Activated CD4-positive, alpha-beta T cell treated with anti-CD3 and anti-CD28 coated beads, Interleukin-2, amount 10 ng/mL, durations not matched to agents 24 days and 14 days (primary cell): ENCODE results near the gene INTS6L. TPM values are rescaled to one million over a fixed set of nuclear protein-coding genes. Genes with fewer than 3 reads are reported as not detected.

Experiments
- DNase-seq: peaks from one replicate; pipeline ENCODE4 v3.0.0; 2022
- H3K27ac Mint-ChIP-seq: one replicate; pipeline ENCODE4 v1.8.0; 2022; ENCODE audit warnings: mild to moderate bottlenecking, mixed read lengths
- H3K27me3 Mint-ChIP-seq: one replicate; pipeline ENCODE4 v1.8.0; 2022; ENCODE audit warnings: mixed read lengths
- H3K36me3 Mint-ChIP-seq: one replicate; pipeline ENCODE4 v1.8.0; 2022; ENCODE audit warnings: low read depth, mild to moderate bottlenecking, mixed read lengths
- H3K4me1 Mint-ChIP-seq: one replicate; pipeline ENCODE4 v1.8.0; 2021; ENCODE audit warnings: mixed read lengths
- H3K4me3 Mint-ChIP-seq: one replicate; pipeline ENCODE4 v1.8.0; 2022; ENCODE audit warnings: mild to moderate bottlenecking, moderate library complexity, mixed read lengths
- H3K9me3 Mint-ChIP-seq: one replicate; pipeline ENCODE4 v1.8.0; 2021; ENCODE audit warnings: mixed read lengths
- intact Hi-C: fragments of 100-400 bp; cut with micrococcal nuclease; formaldehyde crosslinking; loops from one replicate; pipeline ENCODE4 v1.15.1; 2023
- total RNA-seq: library from RNA; stranded (reverse); gene quantifications from 2 replicates; pipeline ENCODE4 v1.2.3, GENCODE V29; 2022

Gene INTS6L
- total RNA-seq, 1 donor from 2014 or later = 35.7 TPM

DNA sequence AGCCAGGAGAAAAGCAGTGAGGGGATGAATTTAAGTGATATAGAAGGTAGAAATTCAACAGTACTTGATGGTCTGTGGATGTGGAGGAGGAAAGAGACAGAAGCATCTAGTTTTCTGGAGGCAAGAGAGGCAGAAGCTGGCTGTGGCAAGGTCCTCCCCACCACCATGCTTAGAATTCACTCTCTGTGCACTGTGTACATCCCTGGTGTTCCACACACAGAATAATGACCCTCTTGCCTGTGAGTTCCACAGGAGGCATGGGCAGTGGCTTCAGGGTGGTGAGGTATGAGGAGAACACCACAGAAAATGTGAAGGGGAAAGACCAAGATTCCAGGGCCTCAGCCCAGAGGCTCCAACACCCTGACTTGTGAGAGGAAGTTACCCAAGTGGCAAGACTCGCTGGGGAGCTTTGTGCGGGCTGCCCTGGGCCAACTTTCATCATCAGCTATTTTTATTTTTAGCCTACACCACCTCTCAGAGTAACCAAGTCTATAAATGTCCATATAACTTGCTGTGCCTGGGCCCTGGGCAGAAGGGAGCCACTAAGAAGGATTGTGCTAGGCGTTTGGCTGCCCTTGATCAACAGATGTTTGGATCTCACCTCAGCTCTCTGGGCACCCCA lies 7.8 kb upstream of the INTS6L start:
- no peak overlapping the region for H3K27ac Mint-ChIP-seq
- no peaks in the 10 kb centered on the region for H3K36me3 Mint-ChIP-seq
- no peak for DNase-seq
- H3K4me1 Mint-ChIP-seq = no peaks in the 10 kb centered on the region
- H3K9me3 Mint-ChIP-seq = no peaks in the 10 kb centered on the region
- H3K27me3 Mint-ChIP-seq = no peaks in the 10 kb centered on the region
- intact Hi-C loops = no loop called here
- no peak overlapping the region for H3K4me3 Mint-ChIP-seq

DNA sequence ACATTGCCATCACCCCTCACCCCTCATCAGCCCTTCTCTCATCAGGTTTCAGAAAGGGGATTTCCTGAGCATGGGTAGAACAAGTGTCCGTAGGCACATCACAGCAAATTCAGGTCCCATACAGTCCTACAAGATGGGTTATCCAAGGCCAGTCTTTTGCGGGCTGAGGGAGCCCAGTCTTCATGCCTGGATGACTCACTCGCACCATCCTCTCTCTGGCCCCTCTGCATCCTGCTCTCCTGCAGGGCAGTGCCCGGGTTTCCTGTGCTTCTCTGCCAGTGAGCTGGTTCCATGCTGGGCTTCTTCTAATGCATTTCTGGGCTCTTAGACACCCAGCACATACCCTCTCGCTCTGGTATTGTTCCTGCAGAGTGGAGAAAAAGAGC lies 7.3 kb upstream of the INTS6L start:
- no peak overlapping the region for H3K4me3 Mint-ChIP-seq
- no peak for DNase-seq
- H3K36me3 Mint-ChIP-seq = no peaks in the 10 kb centered on the region
- no peaks in the 10 kb centered on the region for H3K9me3 Mint-ChIP-seq
- no peaks in the 10 kb centered on the region for H3K4me1 Mint-ChIP-seq
- intact Hi-C loops = no loop called here
- no peak overlapping the region for H3K27ac Mint-ChIP-seq
- no peaks in the 10 kb centered on the region for H3K27me3 Mint-ChIP-seq

DNA sequence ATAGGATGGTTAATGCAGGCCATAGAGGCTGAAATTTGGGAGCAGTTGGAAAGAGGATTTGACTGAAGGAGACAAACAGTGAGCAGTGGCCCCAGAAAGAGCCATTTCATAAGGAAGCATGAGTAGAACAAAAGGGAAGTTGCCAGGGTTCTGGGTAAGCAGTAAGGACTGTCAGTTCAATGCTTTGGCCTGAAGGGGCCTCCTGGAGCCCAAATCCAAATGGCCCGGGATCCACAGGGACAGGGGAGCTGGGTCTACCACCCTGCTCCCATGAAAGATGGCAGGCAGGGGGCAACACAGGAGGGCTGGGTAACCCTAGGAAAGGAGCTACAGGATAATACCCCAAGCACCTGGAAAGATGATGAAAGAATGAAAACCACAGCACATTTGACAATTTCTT lies 4.1 kb upstream of the INTS6L start:
- no peak for DNase-seq
- Mint-ChIP-seq H3K4me1 (peaks cover 7% of the 10 kb centered on the region), H3K36me3 (peaks cover 3% of the 10 kb centered on the region), H3K9me3 (no peaks in the 10 kb centered on the region), H3K4me3 (no peak overlapping the region), H3K27ac (no peak overlapping the region), H3K27me3 (no peaks in the 10 kb centered on the region)
- intact Hi-C loops = no loop called here

DNA sequence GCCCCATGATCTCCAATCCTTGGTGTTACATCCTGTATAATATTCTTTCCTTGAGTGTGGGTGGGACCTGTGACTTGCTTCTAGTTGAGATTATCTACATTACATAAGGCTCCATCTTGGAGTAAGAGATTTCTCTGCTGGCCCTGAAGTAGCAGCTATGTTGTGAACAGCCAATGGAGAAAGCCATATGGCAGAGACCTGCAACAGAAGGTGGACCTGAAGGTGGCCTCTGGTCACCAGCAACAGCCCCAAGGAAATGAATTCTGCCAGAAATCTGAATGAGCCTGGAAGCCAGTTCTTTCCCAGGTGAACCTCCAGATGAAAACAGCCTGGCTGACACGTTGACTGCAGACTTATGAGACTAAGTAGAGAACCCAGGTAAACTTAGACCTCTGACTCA lies 2.3 kb upstream of the INTS6L start:
- DNase-seq = no peak
- Mint-ChIP-seq H3K4me3 (no peak overlapping the region), H3K27ac (no peak overlapping the region), H3K4me1 (peaks cover 9% of the 10 kb centered on the region), H3K36me3 (peaks cover 11% of the 10 kb centered on the region), H3K27me3 (no peaks in the 10 kb centered on the region), H3K9me3 (no peaks in the 10 kb centered on the region)
- intact Hi-C loops = no loop called here

DNA sequence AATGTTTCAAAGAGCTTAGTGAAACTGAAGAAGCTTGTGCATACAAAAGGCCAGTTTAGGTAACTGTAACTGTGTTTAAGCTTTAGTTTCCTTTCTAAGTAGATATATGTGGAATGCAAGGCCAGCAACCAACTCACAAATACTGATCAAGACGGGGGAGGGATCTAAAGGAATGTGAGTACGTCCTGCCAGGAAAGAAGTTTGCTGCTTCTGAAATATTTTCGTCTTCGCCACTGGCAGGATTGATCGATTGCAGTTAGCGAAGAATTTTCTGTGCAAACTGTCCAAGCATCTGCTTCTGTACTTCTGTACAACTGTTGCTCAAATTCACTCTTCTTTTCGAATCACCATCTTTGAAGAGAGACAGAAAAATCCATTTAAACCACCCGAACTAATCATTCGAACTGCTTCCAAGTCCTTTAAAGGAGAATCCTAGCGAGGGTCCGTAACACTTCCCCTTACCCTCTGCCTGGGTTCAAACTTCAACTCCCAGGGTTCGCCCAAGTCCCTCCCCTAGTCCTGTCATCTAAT lies 373 bp upstream of the INTS6L start:
- Mint-ChIP-seq H3K9me3 (no peaks in the 10 kb centered on the region), H3K27me3 (no peaks in the 10 kb centered on the region), H3K27ac (peak overlapping the region; percentile 97), H3K4me3 (peak overlapping the region; percentile 92), H3K36me3 (peaks cover 16% of the 10 kb centered on the region), H3K4me1 (peaks cover 22% of the 10 kb centered on the region)
- intact Hi-C loops = loop anchor here (1.0 to 10.0 kb wide), 5 partner anchors 32 to 1348 kb away; a partner anchor contains a TSS
- no peak for DNase-seq

DNA sequence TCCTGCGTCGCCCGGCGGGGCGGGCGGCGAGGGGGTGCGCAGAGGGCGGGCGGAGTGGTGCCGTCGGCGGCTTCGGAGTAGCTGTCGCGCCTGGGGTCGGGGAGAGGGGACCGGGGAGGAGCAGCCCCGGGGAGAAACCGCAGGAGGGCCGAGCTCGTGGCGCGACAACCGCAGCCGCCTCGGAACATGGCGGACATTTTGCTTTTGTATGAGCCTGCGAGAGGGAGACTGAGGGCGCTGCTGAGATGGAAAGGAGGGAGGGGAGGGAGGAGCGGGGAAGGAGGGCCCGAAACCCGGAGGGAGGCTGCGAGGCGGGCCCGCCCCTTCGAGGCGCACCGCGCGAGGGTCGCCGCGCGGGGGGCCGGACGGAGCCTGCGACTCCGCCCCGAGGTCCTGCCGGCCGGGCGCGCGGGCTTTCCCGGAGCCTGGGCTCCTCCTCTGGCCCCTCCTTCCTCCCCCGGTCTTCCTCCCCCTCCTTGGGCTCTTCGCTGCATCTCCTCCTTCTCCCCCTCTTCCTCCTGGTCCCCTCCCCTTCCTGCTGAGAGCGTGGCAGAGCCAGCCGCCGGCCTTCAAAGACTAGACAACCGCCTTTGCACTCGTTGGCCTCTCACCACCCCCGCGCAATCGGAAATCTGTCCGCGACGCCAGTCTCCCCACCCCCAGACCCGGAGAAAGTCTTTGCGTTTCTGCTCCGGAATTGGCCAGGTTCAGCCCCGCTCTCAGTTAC lies 1.1 kb downstream of the INTS6L start:
- intact Hi-C loops = loop anchor here (1.0 to 10.0 kb wide), 6 partner anchors 15 to 1349 kb away; partner anchors contain the start of gene SMIM10L2A
- H3K4me1 Mint-ChIP-seq = peaks cover 31% of the 10 kb centered on the region
- H3K36me3 Mint-ChIP-seq = peaks cover 25% of the 10 kb centered on the region
- peak overlapping the region; percentile 99 for H3K27ac Mint-ChIP-seq
- no peaks in the 10 kb centered on the region for H3K27me3 Mint-ChIP-seq
- no peaks in the 10 kb centered on the region for H3K9me3 Mint-ChIP-seq
- DNase-seq = peak; percentile 94
- peak overlapping the region; percentile 92 for H3K4me3 Mint-ChIP-seq

DNA sequence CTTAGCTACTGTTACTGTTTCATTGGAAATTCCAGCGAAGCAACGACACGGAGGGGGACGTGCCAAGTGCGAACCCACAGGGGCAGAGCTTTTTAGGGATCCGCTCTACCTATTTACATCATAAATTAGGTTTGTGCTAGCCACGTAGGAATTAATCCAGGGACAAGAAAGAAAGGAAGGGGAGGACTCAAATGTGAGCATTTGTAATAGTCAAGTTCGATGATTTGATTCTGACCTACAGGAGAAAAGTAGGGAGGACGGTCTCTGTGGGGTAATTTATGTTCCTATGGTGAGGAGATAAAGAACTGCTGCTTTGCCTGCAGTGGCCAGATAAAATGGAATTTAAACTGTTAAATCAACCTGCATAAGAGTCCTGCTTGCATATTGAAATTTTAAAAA lies 1.7 kb downstream of the INTS6L start:
- Mint-ChIP-seq H3K27ac (peak overlapping the region; percentile 99), H3K27me3 (no peaks in the 10 kb centered on the region), H3K4me1 (peaks cover 33% of the 10 kb centered on the region), H3K9me3 (no peaks in the 10 kb centered on the region), H3K36me3 (peaks cover 27% of the 10 kb centered on the region), H3K4me3 (peak overlapping the region; percentile 92)
- intact Hi-C loops = loop anchor here (1.0 to 10.0 kb wide), 5 partner anchors 15 to 1350 kb away; partner anchors contain the start of gene SMIM10L2A
- no peak for DNase-seq

DNA sequence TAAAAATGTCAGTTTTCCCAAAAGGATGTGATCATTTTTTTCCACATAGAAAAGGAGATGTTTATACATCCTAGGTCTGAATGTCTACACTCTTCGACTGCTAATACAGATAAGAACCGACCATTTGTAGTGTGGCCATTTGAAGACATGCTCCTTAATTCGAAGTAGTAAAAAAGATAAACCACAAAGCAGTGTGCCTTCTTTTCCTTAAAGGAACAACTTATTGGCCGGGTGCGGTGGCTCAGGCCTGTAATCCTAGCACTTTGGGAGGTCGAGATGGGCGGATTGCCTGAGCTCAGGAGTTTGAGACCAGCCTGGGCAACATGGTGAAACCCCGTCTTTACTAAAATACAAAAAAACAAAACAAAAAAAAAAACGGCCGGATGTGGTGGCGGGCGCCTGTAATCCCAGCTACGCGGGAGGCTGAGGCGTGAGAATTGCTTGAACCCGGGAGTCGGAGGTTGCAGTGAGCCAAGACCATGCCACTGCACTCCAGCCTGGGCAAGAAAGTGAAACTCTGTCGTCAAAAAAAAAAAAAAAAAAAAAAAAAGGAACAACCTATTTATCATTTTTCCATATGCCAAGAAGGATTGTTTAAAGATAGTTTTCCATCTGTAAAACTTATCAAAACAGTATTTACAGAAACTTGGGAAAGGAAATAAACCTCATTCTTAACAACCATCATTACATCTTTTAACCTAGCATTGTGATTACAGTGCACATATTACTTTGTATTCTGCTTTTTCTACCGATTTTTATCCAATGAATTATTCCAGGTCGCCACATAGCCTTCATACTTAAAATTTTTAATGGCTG lies 2.6 kb downstream of the INTS6L start:
- Mint-ChIP-seq H3K36me3 (peaks cover 34% of the 10 kb centered on the region), H3K27ac (peak overlapping the region; percentile 99), H3K4me3 (peak overlapping the region; percentile 92), H3K27me3 (no peaks in the 10 kb centered on the region), H3K4me1 (peaks cover 40% of the 10 kb centered on the region), H3K9me3 (no peaks in the 10 kb centered on the region)
- intact Hi-C loops = loop anchor here (1.0 to 10.0 kb wide), 5 partner anchors 14 to 1351 kb away; partner anchors contain the start of gene SMIM10L2A
- no peak for DNase-seq

DNA sequence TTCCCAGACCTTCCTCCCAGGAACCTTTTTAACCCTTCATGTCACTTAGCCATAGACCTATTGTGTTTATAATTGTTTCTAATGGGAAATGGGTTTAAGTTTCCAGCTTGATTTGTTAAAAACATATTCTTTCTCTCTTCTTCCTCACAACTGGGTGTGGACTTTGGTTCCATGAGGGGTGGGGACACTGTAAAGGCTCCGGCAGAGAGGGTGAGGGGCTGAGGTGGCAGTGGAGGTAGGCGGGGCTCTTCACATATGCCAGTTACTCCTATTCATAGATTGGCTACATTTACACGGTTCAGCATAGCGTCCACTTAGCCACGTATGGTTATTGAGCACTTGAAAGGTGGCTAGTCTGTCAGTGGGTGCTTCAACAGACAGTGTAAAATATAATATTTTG lies 7.8 kb downstream of the INTS6L start:
- Mint-ChIP-seq H3K27me3 (no peaks in the 10 kb centered on the region), H3K4me3 (no peak overlapping the region), H3K36me3 (peaks cover 42% of the 10 kb centered on the region), H3K27ac (no peak overlapping the region), H3K4me1 (peaks cover 47% of the 10 kb centered on the region), H3K9me3 (no peaks in the 10 kb centered on the region)
- intact Hi-C loops = loop anchor here (10.0 kb wide), 1 partner anchor 47 kb away; no protein-coding TSS in a partner anchor
- no peak for DNase-seq

DNA sequence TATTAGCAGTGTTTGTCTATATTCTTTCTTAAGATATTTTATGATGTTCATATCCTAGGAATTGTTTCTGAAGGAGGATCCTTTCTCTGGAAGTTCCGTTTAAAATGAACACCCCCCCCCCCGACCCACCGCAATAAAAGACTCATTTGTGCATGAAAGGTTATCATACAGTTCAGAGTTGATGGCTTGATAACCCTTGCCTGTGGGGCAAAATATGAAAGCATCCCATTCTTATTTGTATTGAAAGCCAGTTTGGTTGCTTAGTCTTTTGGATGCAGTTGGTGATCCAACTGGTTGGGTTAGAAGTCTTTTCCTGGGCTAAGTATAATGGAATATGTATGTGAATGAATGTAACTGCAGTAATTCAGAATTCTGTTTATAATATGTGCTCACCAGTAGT lies 8.3 kb downstream of the INTS6L start:
- intact Hi-C loops = loop anchor here (10.0 kb wide), 1 partner anchor 46 kb away; no protein-coding TSS in a partner anchor
- DNase-seq = no peak
- H3K27me3 Mint-ChIP-seq = no peaks in the 10 kb centered on the region
- H3K36me3 Mint-ChIP-seq = peaks cover 39% of the 10 kb centered on the region
- H3K4me3 Mint-ChIP-seq = no peak overlapping the region
- H3K27ac Mint-ChIP-seq = no peak overlapping the region
- H3K9me3 Mint-ChIP-seq = no peaks in the 10 kb centered on the region
- H3K4me1 Mint-ChIP-seq = peaks cover 44% of the 10 kb centered on the region

DNA sequence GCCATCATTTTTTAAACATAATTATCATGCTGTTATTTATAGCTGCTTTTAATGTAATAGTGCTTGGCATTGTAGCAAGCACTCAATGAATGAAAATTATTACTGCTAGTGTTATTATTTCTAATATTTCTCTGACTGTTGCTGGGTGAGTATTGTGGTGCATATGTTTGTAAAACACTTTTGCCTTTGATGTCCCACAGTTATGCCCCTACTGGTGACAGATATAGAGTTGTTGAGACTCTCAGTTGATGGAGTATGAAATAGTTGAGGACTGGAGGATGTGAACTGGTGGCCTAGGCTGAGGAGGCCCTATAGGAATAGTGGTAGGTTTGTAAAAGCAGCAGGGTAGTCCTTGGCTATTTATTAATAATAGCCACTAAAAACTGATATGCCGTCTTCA lies 9.6 kb downstream of the INTS6L start:
- peaks cover 36% of the 10 kb centered on the region for H3K4me1 Mint-ChIP-seq
- no peak for DNase-seq
- H3K27me3 Mint-ChIP-seq = no peaks in the 10 kb centered on the region
- H3K27ac Mint-ChIP-seq = no peak overlapping the region
- H3K4me3 Mint-ChIP-seq = no peak overlapping the region
- H3K9me3 Mint-ChIP-seq = no peaks in the 10 kb centered on the region
- intact Hi-C loops = no loop called here
- peaks cover 40% of the 10 kb centered on the region for H3K36me3 Mint-ChIP-seq

DNA sequence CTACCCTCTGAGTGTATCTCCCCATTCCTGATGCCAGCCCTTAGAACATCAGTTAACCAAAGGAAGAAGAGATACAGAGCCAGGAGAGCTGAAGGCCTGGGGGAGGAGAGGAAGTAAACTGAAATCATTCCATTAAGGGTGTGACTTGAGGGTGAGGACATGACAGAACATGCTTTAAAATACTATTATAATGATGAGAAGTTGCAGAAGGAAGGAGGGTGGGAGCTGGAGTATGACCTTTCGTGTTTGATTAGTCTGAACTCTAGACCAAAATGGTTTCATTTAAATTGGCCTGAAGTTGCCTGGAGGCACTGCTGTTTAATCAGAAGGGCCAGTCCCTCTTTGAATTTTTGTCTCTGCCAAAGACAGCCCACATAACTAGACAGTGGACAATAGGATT lies 11.4 kb downstream of the INTS6L start:
- Mint-ChIP-seq H3K4me3 (no peak overlapping the region), H3K36me3 (peaks cover 31% of the 10 kb centered on the region), H3K27ac (no peak overlapping the region), H3K4me1 (peaks cover 36% of the 10 kb centered on the region), H3K9me3 (no peaks in the 10 kb centered on the region), H3K27me3 (no peaks in the 10 kb centered on the region)
- no peak for DNase-seq
- intact Hi-C loops = no loop called here

DNA sequence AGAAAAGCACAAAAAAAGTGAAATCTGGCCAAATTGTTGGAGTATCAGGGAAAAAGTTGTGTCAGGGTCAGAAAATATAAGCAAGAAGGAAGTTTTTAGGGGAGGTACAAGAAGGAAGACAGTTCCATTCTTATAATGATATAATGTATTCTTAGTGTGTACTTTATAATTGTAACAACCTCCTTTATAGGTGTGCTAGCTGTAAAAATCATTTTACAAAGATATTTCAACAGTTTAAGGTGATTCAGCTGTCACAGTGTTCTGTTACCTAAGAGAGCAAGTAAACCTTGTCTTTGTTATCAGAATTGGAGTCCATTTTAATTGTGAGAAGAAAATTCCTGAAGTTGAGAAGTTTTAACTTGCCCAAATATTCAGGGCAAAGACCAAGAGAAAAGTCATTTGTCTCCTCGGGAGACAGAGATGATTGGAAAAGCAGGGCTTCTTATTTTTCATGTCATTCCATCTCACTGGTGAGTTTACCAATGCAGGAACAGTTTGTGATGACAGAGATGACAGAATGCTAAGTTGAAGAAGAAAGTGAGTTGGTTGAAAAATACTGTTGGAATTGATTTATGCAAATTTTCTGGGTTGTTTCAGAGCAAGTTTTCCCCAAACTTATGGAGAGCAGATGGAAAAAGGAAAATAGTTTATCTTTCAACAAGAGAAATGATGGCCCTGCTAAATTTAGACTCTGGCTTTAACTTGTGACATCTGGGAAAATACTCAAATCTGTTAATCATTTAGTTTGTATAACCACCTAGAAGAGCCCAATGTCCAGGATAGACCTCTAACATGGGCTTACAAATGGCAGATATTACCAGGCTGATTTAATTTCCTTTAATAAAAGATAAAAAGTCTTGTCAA lies 14.8 kb downstream of the INTS6L start:
- intact Hi-C loops = no loop called here
- no peak overlapping the region for H3K4me3 Mint-ChIP-seq
- no peaks in the 10 kb centered on the region for H3K27me3 Mint-ChIP-seq
- H3K36me3 Mint-ChIP-seq = peaks cover 27% of the 10 kb centered on the region
- H3K4me1 Mint-ChIP-seq = peaks cover 37% of the 10 kb centered on the region
- no peak overlapping the region for H3K27ac Mint-ChIP-seq
- no peak for DNase-seq
- H3K9me3 Mint-ChIP-seq = no peaks in the 10 kb centered on the region
